ENCODE results near the gene IGFL3. TPM values are rescaled to one million over a fixed set of nuclear protein-coding genes. Genes with fewer than 3 reads are reported as not detected.

IGFL3 gene
- total RNA-seq, 6 experiments from 2014 or later = not detected

DNA sequence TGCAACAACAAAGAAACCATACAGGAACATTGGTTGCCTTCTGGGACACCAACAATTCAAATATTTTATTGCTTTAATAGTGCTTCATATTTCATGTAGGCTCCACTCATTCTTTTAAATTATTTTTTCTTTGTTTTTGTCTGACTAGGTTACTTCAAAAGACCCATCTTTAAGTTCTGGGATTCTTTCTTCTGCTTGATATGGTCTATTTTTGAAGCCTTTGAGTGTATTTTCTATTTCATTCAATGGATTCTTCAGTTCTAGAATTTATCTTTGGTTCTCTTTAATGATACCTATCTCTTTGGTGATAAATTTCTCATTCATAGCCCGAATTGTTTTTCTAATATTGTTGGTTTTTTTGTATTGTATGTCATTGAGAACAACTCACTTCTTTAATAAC, 38.6 kb downstream of the IGFL3 start:
- ATAC-seq (no peak), DNase-seq (no peak)
- H3K4me1 ChIP-seq = no peaks in the 10 kb centered on the region
- no peaks in the 10 kb centered on the region for H3K36me3 ChIP-seq
- H3K27ac ChIP-seq = no peak overlapping the region
- no peak overlapping the region for H3K4me3 ChIP-seq
- intact Hi-C loops (cut with DNase I) = loop anchor here in 1 of 2 donors (10.0 kb wide), 1 partner anchor 99 kb away; no protein-coding TSS in a partner anchor
- TF ChIP-seq POLR2A (IDR thresholded peaks at IDR 0.05) (no peak), CTCF (IDR thresholded peaks at IDR 0.05) (no peak)
- WGBS (ENCODE audit: insufficient coverage, low coverage, low lambda C conversion rate, missing lambda C conversion rate) = 20% methylated on average over 1 of the region's 1 CpG
- no peaks in the 10 kb centered on the region for H3K27me3 ChIP-seq
- H3K9me3 ChIP-seq = no peaks in the 10 kb centered on the region

DNA sequence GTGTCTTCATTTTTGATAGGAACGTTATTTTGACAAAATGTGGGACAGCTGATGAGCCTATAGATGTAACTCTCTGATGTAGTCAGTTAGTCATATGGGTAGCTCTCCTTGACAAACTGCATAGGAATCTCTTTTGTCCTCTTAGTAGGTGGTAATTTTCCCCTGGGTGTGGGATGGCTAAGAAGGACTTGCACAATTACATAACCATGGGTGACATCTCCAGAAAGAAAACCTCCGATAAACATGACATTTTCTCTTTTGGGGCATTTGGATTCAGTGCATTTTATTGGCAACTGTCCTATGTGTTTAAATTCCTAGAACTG, 41.8 kb downstream of the IGFL3 start:
- intact Hi-C loops (cut with DNase I) = loop anchor here (5.0 to 10.0 kb wide), 3 partner anchors 102 to 180 kb away; no protein-coding TSS in a partner anchor
- Histone ChIP-seq H3K4me1 (no peaks in the 10 kb centered on the region), H3K9me3 (no peaks in the 10 kb centered on the region), H3K4me3 (no peak overlapping the region), H3K27ac (no peak overlapping the region), H3K36me3 (no peaks in the 10 kb centered on the region), H3K27me3 (peaks cover 0 to 4% of the 10 kb centered on the region in 2 donors)
- DNase-seq = no peak
- 34% methylated on average over 2 of the region's 2 CpGs for WGBS (ENCODE audit: insufficient coverage, low coverage, low lambda C conversion rate, missing lambda C conversion rate)
- ATAC-seq = no peak
- TF ChIP-seq POLR2A (IDR thresholded peaks at IDR 0.05) = no peak
- no peak for TF ChIP-seq CTCF (IDR thresholded peaks at IDR 0.05)

- 40% methylated on average over 4 of the region's 4 CpGs for WGBS (ENCODE audit: insufficient coverage, low coverage, low lambda C conversion rate, missing lambda C conversion rate)
- intact Hi-C loops (cut with DNase I) = loop anchor here (5.0 to 10.0 kb wide), 3 partner anchors 103 to 180 kb away; no protein-coding TSS in a partner anchor
- Histone ChIP-seq H3K9me3 (no peaks in the 10 kb centered on the region), H3K4me3 (no peak overlapping the region), H3K4me1 (peaks cover 0 to 3% (median 0%) of the 10 kb centered on the region in 4 donors), H3K27me3 (peaks cover 0 to 10% of the 10 kb centered on the region in 2 donors), H3K36me3 (no peaks in the 10 kb centered on the region), H3K27ac (no peak overlapping the region)
- ATAC-seq (peak; percentile 81 to 92 (median 85)), DNase-seq (peak in 1 of 3 donors; percentile 64)
- TF ChIP-seq POLR2A (IDR thresholded peaks at IDR 0.05) (no peak), CTCF (IDR thresholded peaks at IDR 0.05) (peak; percentile 62 to 88 (median 74))
Observed at GRCh38 chr19:46081928-46082727, 42.4 kb downstream of the IGFL3 start.

GRCh38 chr19:46080561-46080960, 43.9 kb downstream of the IGFL3 start:
- H3K27ac ChIP-seq = no peak overlapping the region
- H3K4me1 ChIP-seq = peaks cover 0 to 5% (median 0%) of the 10 kb centered on the region in 4 donors
- no peak overlapping the region for H3K4me3 ChIP-seq
- ATAC-seq (peak in 3 of 4 donors; percentile 9 to 43 (median 37)), DNase-seq (peak in 1 of 3 donors; percentile 52)
- no peak for TF ChIP-seq CTCF (IDR thresholded peaks at IDR 0.05)
- TF ChIP-seq POLR2A (IDR thresholded peaks at IDR 0.05) = no peak
- 54% methylated on average over 3 of the region's 3 CpGs for WGBS (ENCODE audit: insufficient coverage, low coverage, low lambda C conversion rate, missing lambda C conversion rate)
- intact Hi-C loops (cut with DNase I) = loop anchor here (5.0 to 10.0 kb wide), 3 partner anchors 104 to 182 kb away; no protein-coding TSS in a partner anchor
- H3K27me3 ChIP-seq = peaks cover 0 to 18% of the 10 kb centered on the region in 2 donors
- no peaks in the 10 kb centered on the region for H3K9me3 ChIP-seq
- no peaks in the 10 kb centered on the region for H3K36me3 ChIP-seq

All from right lobe of liver (tissue), 6 donors.